ENCODE results near the gene XPO4.
"Not testable (repeated sequence)": the region's sequence is repeated elsewhere in the genome, so short reads cannot be mapped to it uniquely, and the experiment has no call there.

Gene XPO4

DNA sequence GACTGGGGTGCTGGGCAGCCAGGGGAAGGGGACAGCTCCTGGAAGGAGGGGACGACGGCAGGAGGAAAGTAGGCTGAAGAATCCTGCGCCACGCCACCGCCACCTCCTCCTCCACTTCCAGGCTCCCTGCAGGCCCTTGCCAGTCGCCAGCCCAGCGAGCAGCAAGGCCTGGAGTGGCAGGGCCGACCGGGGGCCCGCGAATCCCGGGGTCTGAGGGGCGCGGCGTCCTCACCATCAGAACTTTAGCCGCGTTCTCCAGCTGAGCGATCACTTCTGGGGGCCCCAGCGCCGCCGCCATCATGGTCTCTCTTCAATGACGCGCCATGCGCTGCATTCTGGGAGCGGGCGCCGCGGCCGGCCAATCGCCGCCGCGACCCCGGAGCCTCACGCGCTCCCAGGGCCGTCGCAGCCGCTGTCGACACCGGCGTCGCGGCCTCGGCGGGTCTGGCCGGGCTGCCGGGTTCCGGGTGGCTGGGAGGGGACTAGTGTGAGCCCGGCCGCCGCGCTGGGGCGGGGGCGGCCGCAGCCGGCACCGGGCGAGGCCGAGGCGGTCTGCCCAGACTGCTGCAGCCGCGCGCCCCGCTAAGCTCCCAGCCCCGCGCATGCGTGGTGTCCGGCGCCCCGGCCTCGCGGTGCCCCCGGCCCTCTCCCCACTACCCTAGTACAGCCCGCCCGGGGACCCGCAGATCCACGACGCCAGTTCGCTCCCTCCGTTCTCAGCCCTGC is at the start of gene XPO4:
XPO4 (minus strand) TSS at position 309 of the 726 bp plus-strand sequence; CDS start at position 301, 8 bp downstream.
- DNase-seq (ENCODE audit: low read depth in 2 of 2) = peak; percentile 68 to 70

DNA sequence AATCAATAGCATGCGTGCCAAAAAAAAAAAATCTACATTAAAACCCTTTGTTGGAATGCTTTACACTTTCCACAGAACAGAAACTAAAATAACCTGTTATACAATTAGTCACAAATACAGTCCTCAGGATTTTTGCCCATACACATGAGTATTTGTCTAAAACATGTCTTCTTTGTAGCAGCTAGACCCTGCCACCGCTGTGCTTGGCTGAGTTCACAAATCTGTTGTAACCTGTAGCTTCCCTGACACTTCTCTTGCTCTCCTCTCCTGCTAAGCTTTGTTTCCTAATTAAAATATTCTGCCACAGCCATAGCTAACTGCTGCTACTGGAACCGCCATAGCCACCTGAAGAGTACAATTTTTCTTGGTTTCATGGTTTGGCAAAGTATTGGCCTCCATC is 45.5 kb upstream of the XPO4 start:
- DNase-seq (ENCODE audit: low read depth in 2 of 2) = not testable (repeated sequence)

DNA sequence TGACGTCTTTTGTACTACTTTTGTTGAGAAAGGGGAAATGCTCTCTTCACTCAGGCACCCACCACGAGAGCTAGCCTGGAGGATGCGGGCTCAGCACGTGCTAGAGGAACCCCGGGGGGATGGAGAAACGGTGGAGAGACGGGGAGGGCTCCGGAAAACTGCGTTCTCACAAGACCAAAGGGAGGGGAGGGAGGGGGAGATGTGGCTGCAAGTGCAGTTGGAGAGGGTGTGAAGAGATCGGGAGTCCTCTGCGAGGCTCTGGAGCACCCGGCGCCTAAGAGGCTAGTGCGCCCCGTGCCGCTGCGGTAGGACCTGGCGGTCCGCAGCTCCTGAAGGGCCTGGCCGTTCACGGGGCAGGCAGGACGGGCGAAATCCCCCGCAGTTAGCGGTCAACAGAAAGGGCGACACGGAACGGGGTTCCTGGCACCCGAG is 43.4 kb upstream of the XPO4 start:
- DNase-seq (ENCODE audit: low read depth in 2 of 2) = no peak

DNA sequence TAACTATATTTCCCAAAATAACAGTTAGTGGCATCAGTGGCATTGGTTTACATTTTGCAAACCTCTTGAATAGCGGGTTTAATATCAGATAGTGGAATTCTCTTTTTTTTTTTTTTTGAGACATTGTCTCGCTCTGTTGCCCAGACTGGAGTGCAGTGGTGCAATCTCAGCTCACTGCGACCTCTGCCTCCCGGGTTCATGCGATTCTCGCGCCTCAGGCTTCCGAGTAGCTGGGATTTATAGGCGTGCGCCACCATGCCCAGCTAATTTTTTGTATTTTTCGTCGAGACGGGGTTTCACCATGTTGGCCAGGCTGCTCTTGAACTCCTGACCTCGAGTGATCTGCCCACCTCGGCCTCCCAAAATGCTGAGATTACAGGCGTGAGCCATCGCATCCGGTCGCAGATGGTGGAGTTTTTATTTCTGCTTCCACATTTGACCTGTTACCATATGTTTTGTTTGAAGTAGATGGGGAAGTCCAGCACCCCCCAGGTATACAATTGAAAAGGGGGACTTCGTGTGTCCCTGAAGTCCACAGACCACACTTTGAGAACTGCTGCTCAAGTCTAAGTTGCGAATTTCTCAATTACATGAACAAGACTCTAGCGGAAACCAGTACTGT is 40.5 kb upstream of the XPO4 start:
- no peak for DNase-seq (ENCODE audit: low read depth in 2 of 2)

DNA sequence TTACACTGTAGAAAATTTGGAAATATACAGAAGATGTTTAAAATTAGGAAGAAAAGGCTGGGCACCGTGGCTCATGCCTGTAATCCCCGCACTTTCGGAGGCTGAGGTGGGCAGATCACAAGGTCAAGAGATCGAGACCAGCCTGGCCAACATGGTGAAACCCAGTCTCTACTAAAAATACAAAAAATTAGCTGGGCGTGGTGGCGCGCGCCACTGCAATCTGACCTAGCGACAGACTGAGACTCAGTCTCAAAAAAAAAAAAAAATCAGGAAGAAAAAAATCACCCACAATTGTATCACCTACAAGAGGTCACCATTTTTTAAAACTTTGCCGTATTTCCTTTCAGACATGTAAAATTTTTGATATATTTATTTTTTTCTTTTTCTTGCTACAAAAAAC is 38.0 kb upstream of the XPO4 start:
- not testable (repeated sequence) for DNase-seq (ENCODE audit: low read depth in 2 of 2)

DNA sequence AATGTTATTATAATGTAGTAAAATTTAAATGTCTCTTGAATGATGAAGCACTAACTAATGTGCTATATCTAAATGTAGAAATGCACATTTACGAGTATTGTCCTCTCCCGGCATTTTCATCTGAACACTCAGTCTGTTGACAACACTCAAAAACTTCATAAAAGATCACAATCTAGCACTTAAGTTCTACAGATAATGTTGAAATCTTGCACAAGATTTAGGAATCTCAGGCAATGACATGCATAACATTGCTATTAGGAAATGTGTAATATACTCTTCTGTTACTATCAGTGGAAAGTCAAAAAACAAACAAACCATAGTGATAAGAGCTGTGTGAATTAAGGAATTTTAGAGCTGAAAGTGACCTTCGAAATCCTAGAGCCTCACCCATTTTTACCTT is 37.5 kb upstream of the XPO4 start:
- DNase-seq (ENCODE audit: low read depth in 2 of 2) = no peak

DNA sequence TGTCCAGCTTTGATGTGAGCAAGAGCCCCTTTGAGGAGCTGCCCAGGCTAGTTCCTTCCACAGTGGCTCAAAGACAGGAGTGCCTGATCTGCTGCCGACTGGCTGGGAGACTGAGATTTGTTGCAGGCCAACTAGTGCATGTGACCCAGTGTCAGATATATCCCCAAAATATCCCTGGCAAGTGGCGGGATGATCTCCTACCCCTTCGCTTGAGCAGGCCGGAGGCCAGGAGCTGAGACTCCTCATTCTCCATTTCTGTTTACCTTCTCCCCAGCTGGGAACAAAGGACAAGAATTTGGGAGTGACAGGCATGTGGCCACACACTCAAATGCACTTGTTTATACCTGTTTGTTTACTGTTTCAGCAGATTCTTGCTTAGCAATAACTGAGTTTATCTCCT is 37.1 kb upstream of the XPO4 start:
- no peak for DNase-seq (ENCODE audit: low read depth in 2 of 2)

DNA sequence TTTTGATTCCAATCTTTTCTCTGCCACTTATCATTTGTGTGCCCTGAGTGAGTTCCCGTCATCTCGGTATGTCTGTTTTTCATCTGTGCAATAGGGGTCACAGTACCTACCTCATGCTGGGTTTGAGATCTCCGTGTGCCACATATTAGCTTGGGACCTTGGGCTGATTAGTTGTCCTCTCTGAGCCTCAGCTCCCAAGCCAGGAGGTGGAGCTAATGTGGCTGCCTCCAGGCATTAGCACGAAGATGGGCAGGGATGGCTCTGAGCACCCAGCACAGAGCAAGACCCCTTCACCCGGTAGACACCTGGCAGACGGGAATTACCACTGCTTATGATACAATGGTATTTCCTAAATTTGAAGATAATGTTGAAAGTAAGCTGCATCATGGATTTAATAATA is 35.8 kb upstream of the XPO4 start:
- DNase-seq (ENCODE audit: low read depth in 2 of 2) = no peak

DNA sequence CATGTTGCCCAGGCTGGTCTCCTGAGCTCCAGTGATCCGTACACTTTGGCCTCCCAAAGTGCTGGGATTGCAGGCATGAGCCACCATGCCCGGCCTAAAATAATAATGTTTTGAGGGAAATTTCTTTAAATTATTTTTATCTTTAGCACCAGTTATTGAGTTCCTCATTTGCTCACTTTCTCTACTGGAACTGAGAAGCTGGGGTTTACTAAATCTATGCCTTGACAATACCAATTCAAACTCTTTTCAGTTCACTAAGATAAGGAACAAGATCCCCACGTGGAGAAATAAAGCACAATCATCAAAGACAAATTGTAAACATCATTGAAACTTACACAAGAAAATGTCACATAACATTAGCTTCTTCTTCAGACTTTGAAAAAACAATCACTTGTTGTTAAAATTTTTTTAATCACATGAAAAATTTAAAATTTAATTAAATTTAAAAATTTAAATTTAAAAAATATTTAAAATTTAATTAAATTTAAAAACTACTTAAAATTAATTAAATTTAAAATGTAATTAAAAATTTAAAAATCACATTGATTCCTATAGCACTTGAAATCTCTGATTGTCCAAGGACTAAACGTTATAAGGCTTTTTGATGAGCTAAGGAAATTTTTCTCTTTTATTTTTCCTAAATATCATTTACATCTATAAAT is 25.2 kb upstream of the XPO4 start:
- DNase-seq (ENCODE audit: low read depth in 2 of 2) = no peak

DNA sequence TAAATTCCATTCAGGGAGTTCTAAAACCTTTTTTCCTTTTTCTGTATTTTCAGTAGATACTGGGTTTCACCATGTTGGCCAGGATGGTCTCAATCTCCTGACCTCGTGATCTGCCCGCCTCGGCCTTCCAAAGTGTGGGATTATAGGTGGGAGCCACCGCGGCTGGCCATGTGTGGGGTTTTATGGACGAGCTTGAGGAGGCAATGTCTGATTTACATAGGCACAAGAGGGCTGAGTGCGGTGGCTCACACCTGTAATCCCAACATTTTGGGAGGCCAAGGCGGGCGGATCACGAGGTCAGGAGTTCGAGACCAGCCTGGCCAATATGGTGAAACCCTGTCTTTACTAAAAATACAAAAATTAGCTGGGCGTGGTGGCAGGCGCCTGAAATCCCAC is 22.8 kb upstream of the XPO4 start:
- DNase-seq (ENCODE audit: low read depth in 2 of 2) = not testable (repeated sequence)

DNA sequence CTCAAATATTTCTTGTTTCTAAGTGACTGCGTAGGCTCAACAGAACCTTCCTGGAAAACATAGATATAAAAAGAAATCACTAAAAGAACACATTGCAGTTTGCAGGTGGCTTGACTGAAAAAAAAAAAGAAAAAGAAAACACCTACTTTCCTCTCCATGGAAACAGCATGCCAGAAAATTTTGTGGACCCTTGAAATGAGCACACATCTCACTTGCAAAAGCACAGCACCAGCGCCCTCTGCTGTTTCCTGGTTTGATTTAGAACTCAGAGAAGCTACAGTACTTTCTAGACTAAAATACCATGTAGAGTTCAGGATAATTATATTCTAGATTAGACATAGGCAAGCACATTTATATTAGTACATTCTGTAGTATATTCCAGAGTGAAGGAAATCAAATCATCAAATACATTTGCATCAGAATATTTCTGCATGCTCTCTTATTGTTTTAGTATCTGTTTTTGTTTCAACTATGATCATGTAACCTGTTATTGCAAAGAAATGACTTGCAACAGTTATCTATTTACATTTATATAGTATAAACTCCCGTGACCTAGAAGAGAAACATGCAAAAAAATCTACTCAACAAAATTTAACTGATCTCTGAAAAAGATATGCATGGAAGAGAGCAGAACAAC is 22.3 kb upstream of the XPO4 start:
- peak; percentile 64 for DNase-seq (ENCODE audit: low read depth in 2 of 2)

DNA sequence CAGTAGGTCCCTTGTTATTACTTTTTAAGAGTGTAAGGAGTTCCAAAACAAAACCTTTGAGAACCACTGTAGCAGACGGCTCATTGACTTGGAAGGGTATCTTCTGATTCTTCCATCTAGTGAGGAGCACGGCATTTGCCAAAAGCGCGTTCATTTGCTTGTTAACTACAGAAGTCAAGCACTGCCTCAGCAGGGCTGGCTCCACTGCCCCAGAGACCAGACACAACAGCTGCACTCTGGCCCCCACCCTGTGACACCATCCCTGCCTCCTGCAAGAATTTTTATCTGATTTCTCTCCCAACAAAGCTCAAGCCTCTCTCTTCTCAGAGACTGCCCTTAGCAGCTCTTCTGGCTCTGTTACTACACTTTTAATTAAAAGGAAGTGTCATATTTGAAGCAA is 20.7 kb upstream of the XPO4 start:
- no peak for DNase-seq (ENCODE audit: low read depth in 2 of 2)

DNA sequence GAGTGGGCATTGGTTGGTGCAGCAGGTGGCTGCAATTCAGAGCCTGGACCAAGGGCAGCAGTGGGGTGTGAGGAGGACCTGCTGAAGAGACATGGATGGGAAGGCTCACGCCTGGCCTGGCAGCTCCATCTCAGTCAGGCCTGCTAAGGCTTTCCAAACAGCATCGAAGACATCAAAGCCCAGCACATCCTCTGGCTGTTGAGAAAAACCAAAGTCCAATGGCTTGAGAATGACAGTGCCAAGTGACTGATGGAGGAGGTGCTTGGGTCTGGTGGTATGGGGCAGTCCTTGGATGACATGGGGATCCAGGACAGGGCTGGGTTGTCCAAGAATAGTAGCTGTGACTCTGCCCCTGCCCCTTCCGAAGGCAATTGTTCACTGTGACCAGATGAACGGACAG is 19.0 kb upstream of the XPO4 start:
- DNase-seq (ENCODE audit: low read depth in 2 of 2) = no peak

DNA sequence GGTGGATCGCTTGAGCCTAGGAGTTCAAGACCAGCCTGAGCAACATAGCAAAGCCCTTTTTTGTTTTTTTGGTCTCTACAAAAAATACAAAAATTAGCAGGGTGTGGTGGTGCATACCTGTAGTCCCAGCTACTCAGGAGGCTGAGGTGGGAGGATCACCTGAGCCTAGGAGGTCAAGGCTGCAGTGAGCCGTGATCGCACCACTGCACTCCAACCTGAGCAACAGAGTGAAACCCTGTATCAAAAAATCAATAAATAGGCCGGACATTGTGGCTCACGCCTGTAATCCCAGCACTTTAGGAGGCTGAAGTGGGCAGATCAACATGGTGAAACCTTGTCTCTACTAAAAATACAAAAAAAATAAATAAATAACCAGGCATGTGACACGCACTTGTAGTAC is 13.1 kb upstream of the XPO4 start:
- not testable (repeated sequence) for DNase-seq (ENCODE audit: low read depth in 2 of 2)

DNA sequence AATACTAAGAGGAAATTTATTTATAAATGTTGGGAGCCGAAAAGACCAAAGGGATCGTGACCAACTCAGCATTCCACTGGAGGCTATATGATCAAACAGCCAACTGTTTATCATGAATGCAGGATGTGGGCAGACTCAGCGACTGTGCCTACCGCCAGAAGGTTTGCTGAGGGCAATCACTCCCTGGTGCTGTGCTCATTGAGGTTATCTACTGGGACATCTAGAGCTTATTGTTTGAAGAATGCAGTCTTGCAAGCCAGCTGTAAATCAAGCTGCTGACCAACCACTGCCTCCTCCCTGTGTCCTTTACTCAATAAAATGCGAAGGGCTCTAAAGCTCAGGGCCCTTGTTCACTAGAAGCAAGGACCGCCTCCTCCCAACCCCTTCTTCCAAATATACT is 8.5 kb upstream of the XPO4 start:
- no peak for DNase-seq (ENCODE audit: low read depth in 2 of 2)

DNA sequence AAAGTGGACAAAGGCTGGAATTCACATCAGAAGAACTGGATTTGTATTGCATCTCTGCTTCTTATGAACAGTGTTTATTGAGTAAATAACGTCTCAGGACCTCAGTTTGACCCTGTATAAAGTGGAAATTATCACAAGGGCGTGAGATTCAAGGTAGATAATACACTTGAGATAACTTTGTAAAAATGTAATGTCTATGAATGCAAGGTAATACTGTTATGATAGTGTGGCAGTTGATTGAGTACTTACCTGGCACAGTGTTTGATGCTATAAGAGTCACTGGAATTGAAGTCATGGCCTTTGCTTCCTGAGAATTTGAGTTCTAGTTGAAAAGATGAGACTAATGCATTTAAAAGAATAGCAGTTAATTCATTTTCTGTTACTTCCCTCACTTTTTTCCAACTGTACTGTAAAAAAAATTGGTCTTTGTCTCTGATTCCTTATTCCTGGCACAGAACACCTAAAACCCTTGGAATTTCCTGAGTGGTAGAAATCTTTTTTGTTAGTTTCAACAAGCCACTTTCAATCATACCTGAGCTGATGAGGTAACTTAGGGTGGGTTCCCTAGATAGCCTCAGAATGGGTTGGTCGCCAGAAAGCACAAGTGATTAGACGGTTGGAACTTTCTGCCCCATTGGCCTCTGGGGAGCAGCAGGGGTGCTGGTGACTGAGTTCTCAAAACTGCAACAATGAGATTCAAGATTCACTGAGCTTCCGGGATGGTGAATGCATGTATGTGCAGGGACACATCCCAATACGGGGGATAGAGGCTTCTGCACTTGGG is 6.4 kb upstream of the XPO4 start:
- DNase-seq (ENCODE audit: low read depth in 2 of 2) = no peak

DNA sequence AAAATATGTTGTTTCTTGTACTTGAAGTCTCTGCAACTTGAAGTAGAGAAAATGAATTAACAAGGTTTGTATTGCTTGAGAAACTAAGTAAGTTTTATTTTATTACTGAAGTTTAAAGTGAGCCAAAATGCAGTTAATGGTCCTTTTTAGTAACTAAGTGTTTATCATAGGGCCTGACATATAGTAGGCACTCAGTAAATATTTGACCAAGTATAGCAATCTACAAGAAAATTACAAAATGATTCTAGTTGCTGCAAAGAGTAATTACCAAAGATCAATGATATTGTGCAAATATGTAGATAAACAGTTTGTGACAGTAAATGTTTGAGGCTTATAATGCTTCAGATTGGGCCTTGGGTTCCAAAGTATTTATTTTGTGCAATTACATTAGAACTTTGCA is 2.4 kb upstream of the XPO4 start:
- DNase-seq (ENCODE audit: low read depth in 2 of 2) = no peak

DNA sequence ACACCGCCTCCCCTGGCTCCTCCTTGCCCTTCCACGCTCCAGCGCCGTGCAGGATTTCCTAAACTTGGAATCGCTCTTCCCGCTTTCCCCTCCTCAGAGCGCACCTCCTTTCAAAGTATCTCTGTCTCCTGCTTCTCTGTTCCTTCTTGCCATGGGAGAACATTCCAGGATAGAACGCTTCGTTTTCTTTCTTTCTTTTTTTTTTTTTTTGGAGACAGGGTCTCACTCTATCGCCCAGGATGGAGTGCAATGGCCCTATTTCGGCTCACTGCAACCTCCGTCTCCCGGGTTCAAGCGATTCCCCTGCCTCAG is 574 bp upstream of the XPO4 start:
- no peak for DNase-seq (ENCODE audit: low read depth in 2 of 2)

DNA sequence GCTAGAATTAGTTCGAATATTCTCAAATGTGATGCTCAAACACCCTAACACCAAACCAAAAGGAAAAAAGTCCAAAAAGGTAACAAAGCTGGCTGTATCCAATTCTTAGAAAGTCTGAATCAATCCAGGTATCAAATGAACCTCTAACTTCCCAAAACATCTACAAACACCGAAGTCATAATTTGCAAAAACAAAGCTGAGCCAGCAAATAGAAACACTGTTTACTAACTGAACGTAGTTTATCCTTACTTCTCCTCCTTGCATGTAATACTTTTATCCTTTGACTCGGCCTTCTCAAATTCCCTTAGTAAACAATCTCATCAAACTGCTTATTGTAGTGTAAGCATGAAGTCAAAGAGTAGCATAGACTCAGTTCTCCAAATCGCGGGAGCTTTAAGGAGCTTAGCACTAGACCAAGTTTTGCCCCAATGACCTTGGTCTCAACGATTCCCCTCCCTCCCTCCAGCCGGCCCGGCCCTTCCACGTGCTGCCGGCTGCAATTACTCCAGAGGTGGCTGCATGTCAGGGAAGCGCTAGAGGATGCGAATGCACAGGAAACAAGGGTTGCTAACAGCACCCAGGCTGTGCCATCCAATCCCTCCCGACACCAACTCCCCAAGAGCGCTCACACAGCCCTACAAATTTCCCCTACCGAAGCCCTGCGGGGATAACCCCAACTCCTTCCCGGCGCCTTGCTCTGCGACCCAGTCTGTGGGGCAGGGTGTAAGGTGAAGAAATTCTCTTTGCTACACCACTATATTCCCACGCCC is 693 bp downstream of the XPO4 start:
- DNase-seq (ENCODE audit: low read depth in 2 of 2) = peak; percentile 14 to 31

DNA sequence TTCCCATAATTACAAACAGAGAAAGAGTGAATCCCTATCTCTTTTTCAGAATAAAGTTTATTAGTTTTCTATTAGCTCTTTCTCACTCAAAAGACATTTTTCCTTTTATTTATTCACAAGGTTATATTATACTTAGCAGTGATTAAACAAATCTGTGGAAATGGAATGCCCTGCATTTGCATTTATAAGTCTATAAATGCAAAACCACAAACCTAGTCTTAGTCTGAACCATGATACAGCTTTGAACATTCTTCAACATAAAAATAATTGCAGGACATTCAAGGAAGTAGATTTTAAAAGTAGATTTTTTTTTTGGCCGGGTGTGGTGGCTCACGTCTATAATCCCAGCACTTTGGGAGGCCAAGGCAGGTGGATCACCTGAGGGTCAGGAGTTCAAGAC is 8.3 kb downstream of the XPO4 start:
- DNase-seq (ENCODE audit: low read depth in 2 of 2) = no peak

DNA sequence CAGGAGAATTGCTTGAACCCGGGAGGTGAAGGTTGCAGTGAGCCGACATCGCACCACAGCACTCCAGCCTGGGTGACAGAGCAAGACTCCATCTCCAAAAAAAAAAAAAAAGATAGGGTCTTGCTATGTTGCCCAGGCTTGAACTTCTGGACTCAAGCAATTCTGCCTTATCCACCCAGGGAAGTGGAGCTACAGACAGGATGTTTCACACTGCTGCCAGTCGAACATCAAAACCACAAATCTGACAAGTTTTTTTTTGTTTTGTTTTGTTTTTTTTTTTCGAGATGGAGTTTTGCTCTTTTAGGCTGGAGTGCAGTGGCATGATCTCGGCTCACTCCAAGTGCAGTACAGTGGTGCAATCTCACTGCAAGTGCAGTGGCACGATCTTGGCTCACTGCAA is 10.8 kb downstream of the XPO4 start:
- no peak for DNase-seq (ENCODE audit: low read depth in 2 of 2)

Measured in activated CD4-positive, alpha-beta T cell treated with anti-CD3 and anti-CD28 coated beads for 24 hours (primary cell).